HepG2 (cell line): Measurements from ENCODE around the gene THOC5. TPM values are rescaled to one million over a fixed set of nuclear protein-coding genes. Genes with fewer than 3 reads are reported as not detected.

Experiments used
- ATF7 ChIP-seq, 2 experiments: fragments of 450-650 bp in 1 of 2; sonication (generic) in 1 of 2; formaldehyde crosslinking in 1 of 2; IDR thresholded peaks; 2 replicates each; pipeline versions ENCODE4 v1.4.0 to v1.6.1; 2016 to 2020; ENCODE audit warnings: antibody characterized with exemption in 1 of 2, mild to moderate bottlenecking in 1 of 2, missing genetic modification reagents in 1 of 2
- GPN1 ChIP-seq: sonication (generic); formaldehyde crosslinking; IDR thresholded peaks from 2 replicates; pipeline ENCODE4 v1.5.1; 2020; ENCODE audit warnings: missing genetic modification reagents, borderline replicate concordance
- HNRNPL ChIP-seq: fragments of 200-400 bp; formaldehyde crosslinking; IDR thresholded peaks from 2 replicates; pipeline ENCODE4 v1.6.1; 2017; ENCODE audit warnings: mild to moderate bottlenecking, low read depth, low read length
- MIXL1 ChIP-seq: IDR thresholded peaks from 2 replicates; pipeline ENCODE4 v1.6.1; 2016
- PITX1 ChIP-seq: sonication (generic); formaldehyde crosslinking; IDR thresholded peaks from 2 replicates; pipeline ENCODE4 v1.5.1; 2020; ENCODE audit warnings: mild to moderate bottlenecking, missing genetic modification reagents
- SP2 ChIP-seq: sonication (generic); formaldehyde crosslinking; IDR thresholded peaks from 2 replicates; pipeline ENCODE4 v1.5.1; 2020; ENCODE audit warnings: mild to moderate bottlenecking, missing genetic modification reagents
- TEAD2 ChIP-seq: sonication (generic); formaldehyde crosslinking; IDR thresholded peaks from 2 replicates; pipeline ENCODE4 v1.9.0; 2021; ENCODE audit warnings: missing genetic modification reagents
- THAP8 ChIP-seq: sonication (generic); formaldehyde crosslinking; IDR thresholded peaks from 2 replicates; pipeline ENCODE4 v1.5.1; 2020; ENCODE audit warnings: missing genetic modification reagents, mild to moderate bottlenecking, borderline replicate concordance
- ZBTB20 ChIP-seq: sonication (generic); formaldehyde crosslinking; IDR thresholded peaks from 2 replicates; pipeline ENCODE4 v1.8.1; 2023; ENCODE audit warnings: missing genetic modification reagents, low read depth, mild to moderate bottlenecking, borderline replicate concordance
- ZBTB44 ChIP-seq: sonication (generic); formaldehyde crosslinking; IDR thresholded peaks from 2 replicates; pipeline ENCODE4 v1.4.0; 2020; ENCODE audit warnings: missing genetic modification reagents
- ZC3H13 ChIP-seq: sonication (generic); formaldehyde crosslinking; IDR thresholded peaks from 2 replicates; pipeline ENCODE4 v1.8.1; 2023; ENCODE audit warnings: mild to moderate bottlenecking, missing genetic modification reagents, moderate library complexity
- ZNF34 ChIP-seq: sonication (generic); formaldehyde crosslinking; IDR thresholded peaks from 2 replicates; pipeline ENCODE4 v1.4.0; 2020; ENCODE audit warnings: mild to moderate bottlenecking, missing genetic modification reagents, borderline replicate concordance
- ZNF383 ChIP-seq: sonication (generic); formaldehyde crosslinking; IDR thresholded peaks from 2 replicates; pipeline ENCODE4 v1.4.0; 2020; ENCODE audit warnings: missing genetic modification reagents, mild to moderate bottlenecking, borderline replicate concordance
- ZNF558 ChIP-seq: sonication (generic); formaldehyde crosslinking; IDR thresholded peaks from 2 replicates; pipeline ENCODE4 v1.9.0; 2022; ENCODE audit warnings: mild to moderate bottlenecking, missing genetic modification reagents, borderline replicate concordance
- ZNF646 ChIP-seq: sonication (generic); formaldehyde crosslinking; IDR thresholded peaks from 2 replicates; pipeline ENCODE4 v1.9.0; 2021; ENCODE audit warnings: mild to moderate bottlenecking, missing genetic modification reagents
- ZNF749 ChIP-seq: sonication (generic); formaldehyde crosslinking; IDR thresholded peaks from 2 replicates; pipeline ENCODE4 v1.8.0; 2022; ENCODE audit warnings: mild to moderate bottlenecking, missing genetic modification reagents, moderate library complexity, borderline replicate concordance
- ZSCAN12 ChIP-seq: sonication (generic); formaldehyde crosslinking; IDR thresholded peaks from 2 replicates; pipeline ENCODE4 v1.9.0; 2021; ENCODE audit warnings: mild to moderate bottlenecking, missing genetic modification reagents
- ZSCAN29 ChIP-seq: sonication (generic); formaldehyde crosslinking; conservative IDR thresholded peaks from 2 replicates; pipeline ENCODE4 v1.4.0; 2020; ENCODE audit warnings: mild to moderate bottlenecking, missing genetic modification reagents
- polyA plus RNA-seq, 8 experiments: library from polyadenylated mRNA; depleted of rRNA in 3 of 8; stranded (reverse) in 7 of 8; unstranded in 1 of 8; fragments of >200 nt; fragmentation: Illumina TruSeq in 4 of 8; extraction: Trizol in 4 of 8; gene quantifications; 2 replicates each; pipeline versions ENCODE4 v1.2.1 to v1.2.3, GENCODE V29; 2011 to 2016; ENCODE audit warnings: low read depth in 4 of 8, missing spikeins in 1 of 8, mixed read lengths in 1 of 8; ENCODE audit not compliant: insufficient read depth in 1 of 8
- total RNA-seq, 5 experiments: library from RNA; depleted of rRNA; stranded (reverse); fragments of >200 nt; fragmentation: Illumina TruSeq; extraction: Trizol; gene quantifications; 2 replicates each; pipeline ENCODE4 v1.2.3, GENCODE V29; 2016; ENCODE audit warnings: low read depth in 1 of 5

The THOC5 gene
- total and polyA plus RNA-seq, 2 of the 13 experiments (the other 11 are each of a cell fraction or from before 2014, with no cell fraction given) = 45.8 to 46.7 TPM

- no peak for TF ChIP-seq ZNF646 (CRISPR knock-in tag)
- no peak for TF ChIP-seq GPN1 (CRISPR knock-in tag)
- peak; percentile 69; the same call in 1 of the 2 replicates for TF ChIP-seq ZC3H13 (CRISPR knock-in tag)
- TF ChIP-seq ZNF34 (CRISPR knock-in tag) = 0 out of 2 replicates have a peak, but pooled peaks have one; percentile 52
- peak; percentile 19; the same call in 1 of the 2 replicates for TF ChIP-seq ZBTB20 (CRISPR knock-in tag)
- TF ChIP-seq ZNF749 (CRISPR knock-in tag) = no peak
- no peak for TF ChIP-seq ZNF558 (CRISPR knock-in tag)
- 0 out of 2 replicates have a peak, but pooled peaks have one; percentile 70 for TF ChIP-seq HNRNPL
- no peak for TF ChIP-seq TEAD2 (CRISPR knock-in tag)
- TF ChIP-seq PITX1 (CRISPR knock-in tag) = 0 out of 2 replicates have a peak, but pooled peaks have one; percentile 16
- no peak for TF ChIP-seq THAP8 (CRISPR knock-in tag)
- TF ChIP-seq ZNF383 = no peak
- no peak for TF ChIP-seq ZSCAN12
- no peak for TF ChIP-seq ZBTB44 (CRISPR knock-in tag)
- 0 out of 2 replicates have a peak, but pooled peaks have one; percentile 42 for TF ChIP-seq ZSCAN29
- TF ChIP-seq MIXL1 (CRISPR knock-in tag) = peak; percentile 88
- no peak for TF ChIP-seq ATF7 (IDR thresholded peaks at IDR 0.05)
- no peak; the same call in 1 of the 2 replicates for TF ChIP-seq ATF7 (CRISPR knock-in tag; IDR thresholded peaks at IDR 0.05)
- TF ChIP-seq SP2 (CRISPR knock-in tag) = peak; percentile 62; the same call in 1 of the 2 replicates
Measured at GRCh38 chr22:29553351-29554224, at the start of gene THOC5 (continued).
